ENCODE data around the gene TNFAIP8L1.

GRCh38 chr19:4660993-4661392, 21.7 kb downstream of the TNFAIP8L1 start:
- no peak for TF ChIP-seq EP300 (IDR thresholded peaks at IDR 0.05; ENCODE audit: borderline replicate concordance)
- TF ChIP-seq TAF1 (IDR thresholded peaks at IDR 0.05; ENCODE audit: low read depth), result no peak
- TF ChIP-seq EGR1 (IDR thresholded peaks at IDR 0.05), result no peak
- no peak for TF ChIP-seq RAD21 (IDR thresholded peaks at IDR 0.05; ENCODE audit: low read depth)

Data from Ishikawa (cell line).